ENCODE measurements around the gene CCDC81. TPM values are rescaled to one million over a fixed set of nuclear protein-coding genes. Genes with fewer than 3 reads are reported as not detected.

The CCDC81 gene
- polyA plus RNA-seq, 1 experiment: 1.7 TPM

- H3K27me3 ChIP-seq (ENCODE audit: control insufficient read depth, insufficient read depth, low read length): no peaks in the 10 kb centered on the region
- H3K4me3 ChIP-seq (ENCODE audit: low read depth, low read length): no peak overlapping the region
- DNase-seq (ENCODE audit: low read depth, low spot score): no peak
- H3K27ac ChIP-seq (ENCODE audit: low read depth, low read length): no peak overlapping the region
- H3K9me3 ChIP-seq (ENCODE audit: control insufficient read depth, insufficient read depth, low read length): no peaks in the 10 kb centered on the region
- POLR2A ChIA-PET: no interaction called here
- CTCF ChIA-PET: interaction anchor here (1.3 to 2.1 kb wide), 2 partner anchors 158 to 419 kb away, joined by 3 to 7 read pairs; no protein-coding TSS in a partner anchor
- TF ChIP-seq CTCF (IDR thresholded peaks at IDR 0.05; ENCODE audit: low read depth, low read length): no peak
These were observed 75.4 kb downstream of the CCDC81 start for GRCh38 chr11:86449993-86450629.

GRCh38 chr11:86453290-86454030 is 78.8 kb downstream of the CCDC81 start:
- DNase-seq (ENCODE audit: low read depth, low spot score): no peak
- Histone ChIP-seq H3K27ac (ENCODE audit: low read depth, low read length) (no peak overlapping the region), H3K4me3 (ENCODE audit: low read depth, low read length) (no peak overlapping the region), H3K9me3 (ENCODE audit: control insufficient read depth, insufficient read depth, low read length) (no peaks in the 10 kb centered on the region), H3K27me3 (ENCODE audit: control insufficient read depth, insufficient read depth, low read length) (no peaks in the 10 kb centered on the region)
- ChIA-PET CTCF (interaction anchor here (0.7 to 6.6 kb wide), 4 partner anchors 93 to 417 kb away, joined by 3 to 73 read pairs (median 3); no protein-coding TSS in a partner anchor), POLR2A (no interaction called here)
- peak; percentile 27; the same call in 1 of the 2 replicates for TF ChIP-seq CTCF (IDR thresholded peaks at IDR 0.05; ENCODE audit: low read depth, low read length)

GRCh38 chr11:86456075-86456939 is 81.6 kb downstream of the CCDC81 start:
- ChIA-PET POLR2A (no interaction called here), CTCF (interaction anchor here (0.8 to 6.6 kb wide), 24 partner anchors 12 to 462 kb away, joined by 3 to 73 read pairs (median 6); no protein-coding TSS in a partner anchor)
- TF ChIP-seq CTCF (IDR thresholded peaks at IDR 0.05; ENCODE audit: low read depth, low read length): peak; percentile 93
- peak; percentile 66 for DNase-seq (ENCODE audit: low read depth, low spot score)
- Histone ChIP-seq H3K27ac (ENCODE audit: low read depth, low read length) (no peak overlapping the region), H3K27me3 (ENCODE audit: control insufficient read depth, insufficient read depth, low read length) (no peaks in the 10 kb centered on the region), H3K4me3 (ENCODE audit: low read depth, low read length) (no peak overlapping the region), H3K9me3 (ENCODE audit: control insufficient read depth, insufficient read depth, low read length) (no peaks in the 10 kb centered on the region)

GRCh38 chr11:86458294-86459001 is 83.8 kb downstream of the CCDC81 start:
- no peak for DNase-seq (ENCODE audit: low read depth, low spot score)
- ChIA-PET CTCF (interaction anchor here (0.7 to 6.6 kb wide), 9 partner anchors 16 to 460 kb away, joined by 3 to 73 read pairs (median 9); no protein-coding TSS in a partner anchor), POLR2A (no interaction called here)
- no peak overlapping the region for H3K27ac ChIP-seq (ENCODE audit: low read depth, low read length)
- no peaks in the 10 kb centered on the region for H3K27me3 ChIP-seq (ENCODE audit: control insufficient read depth, insufficient read depth, low read length)
- H3K9me3 ChIP-seq (ENCODE audit: control insufficient read depth, insufficient read depth, low read length): no peaks in the 10 kb centered on the region
- no peak for TF ChIP-seq CTCF (IDR thresholded peaks at IDR 0.05; ENCODE audit: low read depth, low read length)
- no peak overlapping the region for H3K4me3 ChIP-seq (ENCODE audit: low read depth, low read length)
